ENCODE data around the gene TMEM179.

TMEM179 gene

DNA sequence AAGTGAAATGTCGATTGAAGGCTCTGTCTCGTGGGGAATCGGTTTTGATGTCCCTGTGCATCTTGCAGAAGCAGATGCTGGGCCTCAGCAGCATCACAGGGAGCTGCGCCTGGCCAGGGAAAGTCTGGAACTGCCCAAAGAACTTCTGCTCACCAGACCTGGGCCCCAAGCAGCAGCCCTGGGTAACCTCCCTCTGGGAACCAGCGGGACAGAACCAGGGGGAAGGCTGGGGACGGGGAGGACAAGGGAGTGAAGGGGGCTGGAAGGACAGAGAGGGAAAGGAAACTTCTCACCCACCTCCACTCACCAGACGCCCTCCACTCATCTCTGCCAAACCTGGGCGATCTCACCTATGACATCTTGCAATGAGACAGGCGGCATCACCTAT lies 51.8 kb downstream of the TMEM179 start:
- no peaks in the 10 kb centered on the region for H3K9me3 ChIP-seq (ENCODE audit: control insufficient read depth, low read length)
- H3K36me3 ChIP-seq (ENCODE audit: control insufficient read depth, insufficient read depth, low read length) = no peaks in the 10 kb centered on the region
- no peak overlapping the region for H3K27ac ChIP-seq (ENCODE audit: low read depth, low read length, severe bottlenecking)
- H3K4me1 ChIP-seq (ENCODE audit: control insufficient read depth, insufficient read depth, low read length, poor library complexity, severe bottlenecking) = no peaks in the 10 kb centered on the region
- H3K4me3 ChIP-seq (ENCODE audit: extremely low read depth, insufficient read depth, low read length, poor library complexity, severe bottlenecking) = no peak overlapping the region
- WGBS, 2 experiments (ENCODE audit: insufficient coverage in 2 of 2) = 81 to 87% methylated on average over 6 of the region's 9 CpGs

DNA sequence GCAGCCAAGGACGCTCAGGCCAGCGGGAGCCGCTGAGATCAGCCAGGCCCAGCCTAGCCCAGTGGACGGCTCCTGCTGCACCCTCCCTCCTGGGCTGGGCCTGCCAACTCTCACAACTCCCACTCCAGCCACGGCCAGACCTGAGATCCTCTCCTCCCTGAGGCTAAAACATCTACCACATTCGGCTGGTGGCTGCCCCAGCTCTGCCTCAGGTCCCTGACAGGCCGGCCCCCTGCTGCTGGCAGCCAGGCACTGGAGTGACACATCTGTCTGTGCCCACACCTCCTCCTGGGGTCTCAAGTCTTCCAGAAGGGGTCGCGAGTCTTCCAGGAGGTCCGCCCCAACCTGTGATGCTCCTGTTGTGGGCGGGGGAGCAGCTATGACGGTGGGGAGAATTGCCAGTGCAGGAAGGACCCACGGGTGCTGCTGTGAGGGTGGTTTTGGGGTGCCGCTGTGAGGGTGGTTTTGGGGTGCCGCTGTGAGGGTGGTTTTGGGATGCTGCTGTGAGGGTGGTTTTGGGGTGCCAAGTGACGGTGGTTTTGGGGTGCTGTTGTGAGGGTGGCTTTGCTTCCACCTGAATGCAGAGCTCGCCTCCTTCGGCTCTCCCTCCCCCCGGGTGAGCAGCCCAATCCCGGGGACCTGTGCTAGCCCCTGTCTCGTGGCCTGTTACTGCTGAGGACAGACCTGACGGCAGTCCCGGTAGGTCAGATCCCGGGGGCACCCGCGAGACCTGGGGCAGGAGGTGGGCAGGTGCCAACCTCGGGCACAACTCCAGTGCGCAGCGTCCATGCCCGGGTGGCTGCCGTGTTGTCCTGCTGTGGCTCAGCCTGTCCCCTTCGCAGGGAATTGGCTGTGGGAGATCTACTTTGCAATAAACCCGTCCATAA lies 52.5 kb downstream of the TMEM179 start:
- Histone ChIP-seq H3K9me3 (ENCODE audit: control insufficient read depth, low read length) (no peaks in the 10 kb centered on the region), H3K27ac (ENCODE audit: low read depth, low read length, severe bottlenecking) (no peak overlapping the region), H3K36me3 (ENCODE audit: control insufficient read depth, insufficient read depth, low read length) (no peaks in the 10 kb centered on the region), H3K4me1 (ENCODE audit: control insufficient read depth, insufficient read depth, low read length, poor library complexity, severe bottlenecking) (no peaks in the 10 kb centered on the region), H3K4me3 (ENCODE audit: extremely low read depth, insufficient read depth, low read length, poor library complexity, severe bottlenecking) (no peak overlapping the region)
- WGBS, 2 experiments (ENCODE audit: insufficient coverage in 2 of 2) = 87 to 94% methylated on average over 26 to 29 of the region's 33 CpGs

DNA sequence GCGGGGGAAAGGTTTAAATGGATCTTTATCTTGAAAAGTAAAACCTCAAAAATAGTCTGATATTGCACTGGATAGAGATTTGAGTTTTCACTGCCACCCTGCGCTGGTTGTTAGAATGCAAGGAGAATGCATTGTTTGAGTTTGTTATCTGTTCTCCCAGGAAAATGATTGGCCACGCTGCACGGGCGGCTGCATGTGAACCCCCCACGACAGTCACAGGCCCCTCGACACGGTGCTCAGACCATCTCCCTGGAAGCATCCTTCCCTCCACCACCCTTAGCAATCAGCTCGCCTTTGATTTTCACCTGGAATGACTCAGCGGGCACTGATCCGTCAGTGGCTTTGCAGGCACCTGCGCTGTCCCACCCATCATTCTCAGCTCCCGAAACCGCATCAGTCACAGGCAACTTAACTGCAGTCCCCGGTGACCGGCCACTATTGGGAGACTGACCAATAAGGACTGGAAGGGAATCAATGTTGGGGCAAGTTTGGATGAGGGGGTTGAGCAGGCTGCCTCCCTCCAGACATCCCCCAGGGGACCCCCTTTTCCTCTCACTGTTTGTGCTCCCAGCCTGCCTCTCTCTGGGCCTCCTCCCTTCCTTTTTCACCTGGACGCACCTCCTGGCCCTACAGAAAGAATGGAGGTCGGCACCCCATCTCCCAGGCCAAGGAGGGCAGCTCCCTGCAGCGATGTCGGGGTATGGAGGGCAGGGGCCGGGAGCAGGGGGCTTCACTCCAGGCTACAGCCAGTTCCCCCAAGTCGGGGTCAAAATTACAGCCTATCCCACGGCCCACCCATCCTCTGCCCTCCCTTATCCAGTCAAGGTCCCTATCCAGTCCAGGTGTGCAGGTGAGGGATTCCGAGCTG lies 53.5 kb downstream of the TMEM179 start:
- Histone ChIP-seq H3K27ac (ENCODE audit: low read depth, low read length, severe bottlenecking) (no peak overlapping the region), H3K4me3 (ENCODE audit: extremely low read depth, insufficient read depth, low read length, poor library complexity, severe bottlenecking) (no peak overlapping the region), H3K36me3 (ENCODE audit: control insufficient read depth, insufficient read depth, low read length) (no peaks in the 10 kb centered on the region), H3K4me1 (ENCODE audit: control insufficient read depth, insufficient read depth, low read length, poor library complexity, severe bottlenecking) (no peaks in the 10 kb centered on the region), H3K9me3 (ENCODE audit: control insufficient read depth, low read length) (no peaks in the 10 kb centered on the region)
- WGBS, 2 experiments (ENCODE audit: insufficient coverage in 2 of 2) = 89 to 94% methylated on average over 16 to 20 of the region's 24 CpGs

DNA sequence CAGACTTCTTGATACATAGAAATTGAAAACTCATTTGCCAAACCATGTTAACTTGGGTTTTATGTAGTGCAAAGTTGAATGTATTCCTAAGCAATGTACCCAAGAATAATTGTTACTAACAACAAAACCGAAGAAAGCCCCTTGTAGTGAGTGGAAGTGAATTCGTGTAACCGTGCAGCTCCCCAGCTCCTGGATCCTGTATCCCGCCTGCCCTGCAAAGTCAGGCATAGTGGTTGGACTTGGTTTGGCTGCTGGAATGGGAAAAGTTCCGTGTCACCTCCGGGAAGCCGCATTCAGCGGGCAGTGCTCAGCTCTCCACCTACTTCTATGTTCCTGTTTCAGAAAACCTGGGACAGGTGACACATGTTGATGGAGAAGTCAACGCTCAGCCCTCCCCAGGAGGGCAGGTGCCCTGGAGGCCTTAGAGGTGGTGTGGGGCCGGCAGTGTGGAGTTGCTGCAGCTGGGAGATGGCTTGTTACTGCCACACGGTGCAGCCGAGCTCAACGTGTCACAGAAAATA lies 54.2 kb downstream of the TMEM179 start:
- H3K4me1 ChIP-seq (ENCODE audit: control insufficient read depth, insufficient read depth, low read length, poor library complexity, severe bottlenecking) = no peaks in the 10 kb centered on the region
- no peak overlapping the region for H3K4me3 ChIP-seq (ENCODE audit: extremely low read depth, insufficient read depth, low read length, poor library complexity, severe bottlenecking)
- H3K9me3 ChIP-seq (ENCODE audit: control insufficient read depth, low read length) = no peaks in the 10 kb centered on the region
- no peaks in the 10 kb centered on the region for H3K36me3 ChIP-seq (ENCODE audit: control insufficient read depth, insufficient read depth, low read length)
- WGBS, 2 experiments (ENCODE audit: insufficient coverage in 2 of 2) = 93 to 100% methylated on average over 7 to 9 of the region's 13 CpGs
- H3K27ac ChIP-seq (ENCODE audit: low read depth, low read length, severe bottlenecking) = no peak overlapping the region

DNA sequence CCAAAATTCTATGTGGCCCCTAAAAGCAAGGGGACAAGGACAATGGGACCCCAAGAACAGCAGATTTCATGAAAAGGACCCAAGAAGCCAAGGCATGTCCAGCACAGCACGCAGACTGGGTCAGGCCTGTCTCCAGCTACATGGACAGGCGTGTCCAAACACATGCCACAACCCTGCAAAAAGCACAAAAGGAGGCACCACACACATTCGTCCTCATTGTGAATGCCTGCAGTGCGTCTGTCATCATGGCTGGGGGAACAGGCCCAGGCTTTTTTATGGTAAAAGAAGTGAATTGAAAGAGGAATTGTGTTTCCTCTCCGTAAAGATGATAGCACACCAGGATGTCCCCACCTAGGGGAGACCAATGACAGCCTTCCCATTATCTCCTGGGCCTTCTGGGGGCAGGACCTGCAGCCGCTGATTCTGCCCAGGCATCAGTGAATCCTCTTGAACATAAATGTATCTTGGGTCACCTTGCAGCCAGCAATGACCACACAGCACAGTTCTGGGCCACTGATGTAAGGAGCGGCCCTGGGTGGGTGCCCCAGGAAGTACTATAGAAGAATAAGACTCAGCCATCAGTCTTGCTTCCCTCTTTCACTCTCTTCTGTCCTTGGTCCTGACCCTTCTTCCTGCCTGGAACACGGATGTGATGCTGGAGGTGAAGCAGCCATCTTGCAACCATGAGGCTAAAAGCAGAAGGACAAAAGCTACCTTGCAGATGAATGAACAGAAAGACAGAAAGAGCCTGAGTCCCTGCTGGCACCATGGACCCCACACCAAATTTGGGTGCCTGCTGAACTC lies 54.8 kb downstream of the TMEM179 start:
- H3K4me3 ChIP-seq (ENCODE audit: extremely low read depth, insufficient read depth, low read length, poor library complexity, severe bottlenecking) = no peak overlapping the region
- 66 to 77% methylated on average over 4 to 5 of the region's 8 CpGs for WGBS, 2 experiments (ENCODE audit: insufficient coverage in 2 of 2)
- H3K9me3 ChIP-seq (ENCODE audit: control insufficient read depth, low read length) = no peaks in the 10 kb centered on the region
- H3K4me1 ChIP-seq (ENCODE audit: control insufficient read depth, insufficient read depth, low read length, poor library complexity, severe bottlenecking) = no peaks in the 10 kb centered on the region
- no peak overlapping the region for H3K27ac ChIP-seq (ENCODE audit: low read depth, low read length, severe bottlenecking)
- H3K36me3 ChIP-seq (ENCODE audit: control insufficient read depth, insufficient read depth, low read length) = no peaks in the 10 kb centered on the region

DNA sequence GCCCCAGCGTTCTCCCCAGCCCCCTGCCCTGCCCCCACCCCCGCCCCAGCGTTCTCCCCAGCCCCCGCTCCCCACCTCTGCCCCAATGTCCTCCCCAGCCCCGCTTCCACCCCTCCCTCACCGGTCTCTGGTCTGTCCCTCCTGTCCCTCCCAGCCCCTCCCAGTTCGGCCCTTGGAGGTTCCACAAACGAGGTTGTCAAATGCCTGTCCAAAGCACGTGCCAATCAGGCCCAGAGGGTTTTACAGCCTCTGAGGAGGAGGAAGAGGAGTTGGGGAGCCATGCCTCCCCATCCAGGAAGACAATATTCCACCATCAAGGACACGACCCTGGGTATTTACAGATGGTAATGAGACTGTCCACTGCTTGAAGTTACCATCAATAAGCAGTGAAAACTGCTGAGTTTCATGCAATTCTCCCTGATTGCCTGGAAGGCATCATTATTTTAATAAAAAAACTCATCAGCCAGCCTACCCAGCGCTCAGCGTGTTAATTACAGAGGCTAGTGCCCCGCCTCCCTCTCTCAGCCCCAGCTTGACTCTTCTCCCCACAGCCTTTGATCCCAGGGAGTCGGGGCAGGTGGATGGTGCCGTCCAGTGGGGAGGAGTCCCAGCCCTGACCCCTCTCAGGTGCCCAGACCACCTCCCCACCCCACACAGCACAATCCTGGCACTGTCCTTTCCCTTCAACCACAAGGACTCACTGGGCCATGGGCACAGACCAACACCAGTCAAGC lies 55.6 kb downstream of the TMEM179 start:
- no peaks in the 10 kb centered on the region for H3K9me3 ChIP-seq (ENCODE audit: control insufficient read depth, low read length)
- no peaks in the 10 kb centered on the region for H3K4me1 ChIP-seq (ENCODE audit: control insufficient read depth, insufficient read depth, low read length, poor library complexity, severe bottlenecking)
- H3K4me3 ChIP-seq (ENCODE audit: extremely low read depth, insufficient read depth, low read length, poor library complexity, severe bottlenecking) = no peak overlapping the region
- WGBS, 2 experiments (ENCODE audit: insufficient coverage in 2 of 2) = 20 to 34% methylated on average over 1 to 5 of the region's 15 CpGs
- H3K36me3 ChIP-seq (ENCODE audit: control insufficient read depth, insufficient read depth, low read length) = no peaks in the 10 kb centered on the region
- no peak overlapping the region for H3K27ac ChIP-seq (ENCODE audit: low read depth, low read length, severe bottlenecking)

DNA sequence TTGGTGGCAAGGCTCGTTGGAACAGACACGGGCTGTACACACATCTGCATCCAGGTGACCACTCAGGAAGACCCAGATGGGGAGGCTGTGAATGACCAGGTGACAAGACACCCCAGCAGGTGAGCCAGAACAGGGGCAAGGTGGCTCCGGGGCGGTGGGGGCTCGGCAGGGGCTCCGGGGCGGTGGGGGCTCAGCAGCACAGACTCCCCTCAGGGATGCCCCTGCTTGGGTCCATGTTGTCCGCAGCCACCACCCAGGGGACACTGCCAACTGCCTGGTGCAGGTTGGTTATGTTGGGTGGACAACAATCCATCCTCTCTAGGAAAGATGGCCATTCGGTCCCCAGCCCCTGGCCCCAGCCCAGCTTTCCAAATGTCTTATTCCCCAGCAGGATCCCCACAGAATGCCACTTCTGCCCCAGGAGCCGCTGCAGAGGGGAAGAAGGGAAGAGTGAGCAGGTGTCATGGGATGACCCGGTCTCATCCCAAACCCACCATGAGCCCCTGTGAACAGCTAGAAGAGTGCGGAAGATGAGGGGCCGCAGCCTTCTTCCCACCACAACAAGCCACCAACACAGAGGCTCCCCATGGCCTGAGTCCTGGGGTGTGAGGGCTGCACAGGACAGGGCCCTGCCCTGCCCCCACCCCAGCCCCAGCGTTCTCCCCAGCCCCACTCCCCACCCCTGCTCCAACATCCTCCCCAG lies 56.4 kb downstream of the TMEM179 start:
- Histone ChIP-seq H3K27ac (ENCODE audit: low read depth, low read length, severe bottlenecking) (no peak overlapping the region), H3K4me3 (ENCODE audit: extremely low read depth, insufficient read depth, low read length, poor library complexity, severe bottlenecking) (no peak overlapping the region), H3K36me3 (ENCODE audit: control insufficient read depth, insufficient read depth, low read length) (no peaks in the 10 kb centered on the region), H3K9me3 (ENCODE audit: control insufficient read depth, low read length) (no peaks in the 10 kb centered on the region), H3K4me1 (ENCODE audit: control insufficient read depth, insufficient read depth, low read length, poor library complexity, severe bottlenecking) (no peaks in the 10 kb centered on the region)
- WGBS, 2 experiments (ENCODE audit: insufficient coverage in 2 of 2) = 92 to 95% methylated on average over 6 to 7 of the region's 14 CpGs

DNA sequence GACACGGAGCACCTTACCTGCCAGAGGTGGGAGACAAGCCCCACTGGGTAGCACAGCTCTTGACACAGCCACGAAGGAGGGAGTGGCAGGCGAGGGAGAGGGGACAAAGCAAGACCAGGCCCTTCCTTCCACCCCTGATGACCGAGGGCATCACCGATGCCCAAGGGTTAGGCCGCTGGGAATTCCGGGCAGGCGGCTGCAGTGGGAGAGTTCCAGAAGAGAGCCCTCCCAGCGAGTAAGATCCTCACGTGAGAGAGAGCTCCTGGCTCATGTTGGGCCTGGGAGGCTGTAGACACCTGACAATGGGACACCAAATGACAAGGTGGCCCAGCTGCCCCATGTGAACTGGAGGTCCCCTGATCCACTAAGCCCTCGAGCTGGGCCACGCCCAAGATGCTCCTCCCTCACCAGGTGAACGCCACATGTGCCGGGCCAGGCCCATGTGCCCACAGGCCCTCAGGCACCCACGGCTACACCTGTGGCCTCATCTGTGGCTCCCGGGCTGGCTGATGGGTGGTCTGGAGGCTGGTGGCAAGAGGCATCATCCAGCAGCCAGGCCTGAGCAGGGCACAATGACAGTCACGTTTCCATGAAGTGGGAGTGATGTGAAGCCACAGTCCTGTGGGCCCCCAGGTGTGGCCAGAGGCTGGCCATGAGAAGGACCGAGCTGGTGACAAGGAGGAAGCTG lies 57.1 kb downstream of the TMEM179 start:
- Histone ChIP-seq H3K36me3 (ENCODE audit: control insufficient read depth, insufficient read depth, low read length) (no peaks in the 10 kb centered on the region), H3K4me3 (ENCODE audit: extremely low read depth, insufficient read depth, low read length, poor library complexity, severe bottlenecking) (no peak overlapping the region), H3K4me1 (ENCODE audit: control insufficient read depth, insufficient read depth, low read length, poor library complexity, severe bottlenecking) (no peaks in the 10 kb centered on the region), H3K27ac (ENCODE audit: low read depth, low read length, severe bottlenecking) (no peak overlapping the region), H3K9me3 (ENCODE audit: control insufficient read depth, low read length) (no peaks in the 10 kb centered on the region)
- 90 to 95% methylated on average over 15 of the region's 18 CpGs for WGBS, 2 experiments (ENCODE audit: insufficient coverage in 2 of 2)

DNA sequence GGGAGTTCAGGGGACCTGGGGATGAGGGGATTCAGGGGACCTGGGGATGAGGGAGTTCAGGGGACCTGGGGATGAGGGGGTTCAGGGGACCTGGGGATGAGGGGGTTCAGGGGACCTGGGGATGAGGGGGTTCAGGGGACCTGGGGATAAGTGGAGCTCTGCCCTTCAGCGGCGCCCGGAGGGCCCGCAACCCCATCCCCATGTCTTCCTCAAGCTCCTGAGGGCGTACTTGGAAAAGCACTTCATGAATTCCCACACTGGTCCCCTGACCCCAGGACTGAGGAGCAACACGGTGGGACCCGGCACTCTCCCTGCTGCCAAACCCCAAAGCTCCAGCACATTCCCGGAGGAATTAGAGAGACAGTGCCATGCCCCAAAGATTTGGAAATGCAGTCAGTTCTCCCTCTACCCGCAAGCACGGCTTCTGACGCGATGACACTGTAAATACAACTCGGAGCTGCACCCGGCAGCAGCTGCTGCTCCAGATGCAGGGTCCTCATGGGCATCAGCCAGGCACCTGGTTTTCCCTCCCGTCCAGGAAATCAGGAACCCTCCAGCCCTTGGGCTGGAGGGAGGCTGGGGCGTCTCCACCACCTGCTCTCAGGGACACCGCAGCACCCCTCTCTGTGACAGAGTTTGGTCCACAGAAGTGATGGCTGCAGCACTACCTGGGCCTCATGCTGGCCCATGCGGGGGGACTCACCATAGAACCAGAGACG lies 57.8 kb downstream of the TMEM179 start:
- no peaks in the 10 kb centered on the region for H3K9me3 ChIP-seq (ENCODE audit: control insufficient read depth, low read length)
- 92 to 95% methylated on average over 14 to 19 of the region's 19 CpGs for WGBS, 2 experiments (ENCODE audit: insufficient coverage in 2 of 2)
- no peaks in the 10 kb centered on the region for H3K4me1 ChIP-seq (ENCODE audit: control insufficient read depth, insufficient read depth, low read length, poor library complexity, severe bottlenecking)
- H3K4me3 ChIP-seq (ENCODE audit: extremely low read depth, insufficient read depth, low read length, poor library complexity, severe bottlenecking) = no peak overlapping the region
- H3K27ac ChIP-seq (ENCODE audit: low read depth, low read length, severe bottlenecking) = no peak overlapping the region
- H3K36me3 ChIP-seq (ENCODE audit: control insufficient read depth, insufficient read depth, low read length) = no peaks in the 10 kb centered on the region

Data from mesodermal cell (in vitro differentiated cells).